GM19239 (cell line): Measurements from ENCODE around the gene TLR7.
A peak's percentile ranks its signal among the peaks of the same experiment; 100 is the strongest.

Experiments
- DNase-seq: peaks from one replicate; pipeline ENCODE4 v3.0.0; 2011; ENCODE audit warnings: low spot score; ENCODE audit not compliant: insufficient read length
- FAIRE-seq: peaks from 2 replicates; lab custom pipeline; 2011; peaks lifted over from hg19 to GRCh38; lab: Jason Lieb, UNC

TLR7 gene

DNA sequence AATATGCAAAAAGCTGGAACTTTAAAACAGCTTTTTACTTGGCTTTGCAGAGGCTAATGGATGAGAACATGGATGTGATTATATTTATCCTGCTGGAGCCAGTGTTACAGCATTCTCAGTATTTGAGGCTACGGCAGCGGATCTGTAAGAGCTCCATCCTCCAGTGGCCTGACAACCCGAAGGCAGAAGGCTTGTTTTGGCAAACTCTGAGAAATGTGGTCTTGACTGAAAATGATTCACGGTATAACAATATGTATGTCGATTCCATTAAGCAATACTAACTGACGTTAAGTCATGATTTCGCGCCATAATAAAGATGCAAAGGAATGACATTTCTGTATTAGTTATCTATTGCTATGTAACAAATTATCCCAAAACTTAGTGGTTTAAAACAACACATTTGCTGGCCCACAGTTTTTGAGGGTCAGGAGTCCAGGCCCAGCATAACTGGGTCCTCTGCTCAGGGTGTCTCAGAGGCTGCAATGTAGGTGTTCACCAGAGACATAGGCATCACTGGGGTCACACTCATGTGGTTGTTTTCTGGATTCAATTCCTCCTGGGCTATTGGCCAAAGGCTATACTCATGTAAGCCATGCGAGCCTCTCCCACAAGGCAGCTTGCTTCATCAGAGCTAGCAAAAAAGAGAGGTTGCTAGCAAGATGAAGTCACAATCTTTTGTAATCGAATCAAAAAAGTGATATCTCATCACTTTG, 55.2 kb downstream of the TLR7 start:
- no peak for FAIRE-seq
- DNase-seq, result no peak

DNA sequence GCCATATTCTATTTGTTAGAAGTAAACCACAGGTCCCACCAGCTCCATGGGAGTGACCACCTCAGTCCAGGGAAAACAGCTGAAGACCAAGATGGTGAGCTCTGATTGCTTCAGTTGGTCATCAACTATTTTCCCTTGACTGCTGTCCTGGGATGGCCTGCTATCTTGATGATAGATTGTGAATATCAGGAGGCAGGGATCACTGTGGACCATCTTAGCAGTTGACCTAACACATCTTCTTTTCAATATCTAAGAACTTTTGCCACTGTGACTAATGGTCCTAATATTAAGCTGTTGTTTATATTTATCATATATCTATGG, 55.7 kb downstream of the TLR7 start:
- DNase-seq (no peak), FAIRE-seq (peak; percentile 33)

DNA sequence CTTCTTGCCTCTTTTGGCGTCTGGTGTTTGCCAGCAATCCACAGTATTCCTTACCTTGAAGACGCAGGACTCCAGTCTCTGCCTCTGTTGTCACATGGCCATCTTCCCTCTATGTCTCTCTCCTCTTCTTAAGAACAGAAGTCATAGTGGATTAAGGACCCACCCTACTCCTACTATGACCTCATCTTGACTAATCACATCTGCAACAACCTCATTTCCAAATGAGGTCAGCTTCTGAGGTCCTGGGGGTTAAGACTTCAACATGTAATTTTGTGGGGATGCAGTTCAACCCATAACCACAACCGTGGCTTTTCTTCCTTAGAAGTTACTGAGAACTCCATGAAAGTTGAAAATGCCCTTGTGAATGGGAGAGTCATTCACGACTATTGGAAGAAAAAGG, 62.8 kb downstream of the TLR7 start:
- no peak for FAIRE-seq
- DNase-seq, result no peak

DNA sequence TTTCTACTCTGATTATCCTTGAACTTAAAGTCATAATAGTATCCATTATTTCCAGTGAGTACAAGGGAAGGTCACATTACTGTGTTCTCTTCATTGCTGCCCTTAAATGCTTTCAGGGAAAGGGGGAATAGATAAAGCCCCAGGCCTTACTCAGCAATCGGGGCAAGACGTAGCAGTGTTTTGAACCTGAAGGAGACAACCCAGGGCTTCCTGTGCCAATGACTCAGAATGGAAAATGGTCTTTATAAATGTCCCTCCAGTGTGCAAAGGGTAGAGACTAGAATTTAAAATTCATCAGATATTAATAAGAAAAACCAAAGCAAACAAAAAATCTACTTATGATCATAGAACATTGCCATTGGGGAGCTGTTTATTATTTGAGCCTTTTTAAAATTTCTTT, 63.3 kb downstream of the TLR7 start:
- FAIRE-seq (no peak), DNase-seq (no peak)

DNA sequence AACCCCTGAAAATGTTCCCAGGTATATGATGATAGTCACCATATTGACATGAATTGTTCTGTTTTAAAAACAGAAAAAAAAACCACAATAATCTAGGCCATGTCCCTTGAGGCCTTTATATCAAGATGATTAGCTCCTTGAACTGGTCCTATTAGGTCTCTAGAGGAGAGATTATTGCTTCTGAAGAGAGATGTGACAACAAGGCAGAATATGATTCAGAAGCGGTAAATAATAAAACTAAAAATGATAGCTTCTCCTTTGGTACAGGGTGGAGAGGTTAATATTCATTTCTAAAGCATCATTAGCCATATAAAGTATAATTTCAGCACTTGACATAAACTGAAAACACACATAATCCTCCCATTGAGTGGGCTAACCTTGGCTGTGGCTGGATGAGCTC, 65.4 kb downstream of the TLR7 start:
- no peak for FAIRE-seq
- no peak for DNase-seq

DNA sequence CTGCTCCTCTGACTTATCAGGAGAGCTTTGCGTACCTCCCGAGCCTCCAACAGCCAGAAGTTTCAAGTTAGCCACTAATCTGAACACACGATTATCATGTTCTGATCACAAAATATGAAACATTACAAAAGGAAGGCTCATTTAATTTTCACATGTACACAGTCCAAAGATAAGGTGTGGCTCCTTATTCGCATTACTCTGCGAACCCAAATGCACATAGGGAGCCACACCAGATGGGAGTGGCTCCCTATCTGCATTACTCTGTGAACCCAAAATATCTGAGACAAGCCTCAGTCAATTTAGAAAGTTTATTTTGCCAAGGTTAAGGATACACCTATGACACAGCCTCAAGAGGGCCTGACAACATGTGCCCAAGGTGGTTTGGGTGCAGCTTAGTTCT, 68.0 kb downstream of the TLR7 start:
- no peak for DNase-seq
- FAIRE-seq, result no peak

DNA sequence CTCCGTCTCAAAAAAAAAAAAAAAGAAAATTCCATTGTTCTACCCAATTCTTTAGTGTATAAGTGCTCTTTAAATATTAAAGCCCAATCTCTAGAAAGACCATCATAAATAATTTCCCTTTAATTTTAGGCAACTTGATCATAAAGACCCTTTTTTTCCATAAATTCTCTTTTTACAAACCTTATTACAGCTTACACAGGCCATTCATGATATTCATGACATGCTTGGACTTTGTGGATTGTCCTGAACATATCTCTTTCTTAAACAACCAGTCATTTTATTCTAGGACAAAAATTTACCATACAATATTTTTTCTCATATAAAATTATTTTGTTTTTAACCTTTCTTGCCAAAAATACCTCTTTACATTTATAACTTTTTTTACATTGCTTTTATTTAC, 70.1 kb downstream of the TLR7 start:
- FAIRE-seq (peak; percentile 74), DNase-seq (no peak)
